PC-3 (cell line): ENCODE measurements around the gene RNU1-2. TPM values are rescaled to one million over a fixed set of nuclear protein-coding genes. Genes with fewer than 3 reads are reported as not detected.

Experiments used
- ATAC-seq: fragments of 200-7000 bp; cut with Tn5 transposase; 2 replicates; pipeline ENCODE4 v1.9.1; 2020; ENCODE audit warnings: mild to moderate bottlenecking, moderate library complexity
- BruUV-seq: library from RNA; stranded (reverse); fragments of 400-500 nt; replicated peaks from 2 replicates; lab custom pipeline; 2021; lab: Mats Ljungman, UMichigan
- CTCF ChIA-PET: fragments of 300-600 bp; sonication (Branson Sonifier 250); formaldehyde crosslinking; loops from one replicate; lab custom pipeline; 2022; ENCODE audit warnings: antibody characterized with exemption; lab: Charles Lee
- POLR2A ChIA-PET: fragments of 300-600 bp; sonication (Branson Sonifier 250); formaldehyde crosslinking; loops from one replicate; lab custom pipeline; 2022; ENCODE audit warnings: antibody characterized with exemption; ENCODE audit not compliant: unreplicated experiment; lab: Charles Lee
- DNase-seq: peaks from one replicate; pipeline ENCODE4 v3.0.0-alpha.2; 2015
- H2AFZ ChIP-seq: fragments of 300-600 bp; sonication (generic); 2 replicates; pipeline ENCODE4 v1.6.0; 2016; ENCODE audit warnings: antibody characterized with exemption, low read length
- H3F3A ChIP-seq: fragments of 300-600 bp; sonication (generic); one replicate; pipeline ENCODE4 v1.6.0; 2017; ENCODE audit warnings: antibody characterized with exemption, low read length, control low read depth, mild to moderate bottlenecking; ENCODE audit not compliant: unreplicated experiment
- H3K27ac ChIP-seq: fragments of 300-600 bp; sonication (generic); 2 replicates; pipeline ENCODE4 v1.5.1; 2016; ENCODE audit warnings: mild to moderate bottlenecking, low read length
- H3K27me3 ChIP-seq: fragments of 300-600 bp; sonication (generic); 2 replicates; pipeline ENCODE4 v1.6.1; 2016; ENCODE audit warnings: low read length, mixed read lengths
- H3K36me3 ChIP-seq: fragments of 300-600 bp; sonication (generic); 2 replicates; pipeline ENCODE4 v1.6.1; 2016; ENCODE audit warnings: low read depth, mixed run types, low read length, mixed read lengths
- H3K4me1 ChIP-seq: fragments of 300-600 bp; sonication (generic); 2 replicates; pipeline ENCODE4 v1.5.1; 2016; ENCODE audit warnings: low read length; ENCODE audit not compliant: insufficient read depth
- H3K4me2 ChIP-seq: fragments of 300-600 bp; sonication (generic); 2 replicates; pipeline ENCODE4 v1.6.0; 2016; ENCODE audit warnings: low read length
- H3K4me3 ChIP-seq: fragments of 300-600 bp; sonication (generic); 2 replicates; pipeline ENCODE4 v1.5.1; 2016; ENCODE audit warnings: mild to moderate bottlenecking, low read length, mixed read lengths
- H3K79me2 ChIP-seq: fragments of 300-600 bp; sonication (generic); 2 replicates; pipeline ENCODE4 v1.6.1; 2017; ENCODE audit warnings: low read length, mixed read lengths
- H3K9ac ChIP-seq: fragments of 300-600 bp; sonication (generic); 2 replicates; pipeline ENCODE4 v1.6.0; 2016; ENCODE audit warnings: mild to moderate bottlenecking, low read length
- H3K9me2 ChIP-seq: fragments of 300-600 bp; sonication (generic); replicated peaks from 2 replicates; pipeline ENCODE4 v1.6.1; 2016; ENCODE audit warnings: mixed run types, low read length, mixed read lengths
- H3K9me3 ChIP-seq: fragments of 300-600 bp; sonication (generic); 2 replicates; pipeline ENCODE4 v1.6.1; 2016; ENCODE audit warnings: low read length, mixed read lengths
- H4K20me1 ChIP-seq: fragments of 300-600 bp; sonication (generic); 2 replicates; pipeline ENCODE4 v1.6.1; 2016; ENCODE audit warnings: low read length, mixed read lengths
- CTCF ChIP-seq: fragments of 300-600 bp; sonication (generic); conservative IDR thresholded peaks from 2 replicates; pipeline ENCODE4 v1.5.1; 2017; ENCODE audit warnings: antibody characterized with exemption, low read depth, mild to moderate bottlenecking, low read length
- EZH2 ChIP-seq: fragments of 300-600 bp; sonication (generic); IDR thresholded peaks from one replicate; pipeline ENCODE4 v1.6.1; 2017; ENCODE audit warnings: antibody characterized with exemption, mild to moderate bottlenecking, low read length; ENCODE audit not compliant: unreplicated experiment
- EZH2phosphoT487 ChIP-seq: fragments of 300-600 bp; sonication (generic); IDR thresholded peaks from 2 replicates; pipeline ENCODE4 v1.6.1; 2018; ENCODE audit warnings: mild to moderate bottlenecking, antibody characterized with exemption, low read length, borderline replicate concordance
- intact Hi-C: fragments of 100-400 bp; cut with micrococcal nuclease; formaldehyde crosslinking; loops from 2 replicates; pipeline ENCODE4 v1.9.0; 2023
- total RNA-seq: library from RNA; depleted of rRNA; stranded (reverse); fragments of >200 nt; gene quantifications from 2 replicates; pipeline ENCODE4 v1.2.3, GENCODE V29; 2014

The RNU1-2 gene
- total RNA-seq, 1 experiment from 2014 or later: under 0.01 TPM

GRCh38 chr1:16922885-16923431, 27.2 kb downstream of the RNU1-2 start:
- CTCF ChIA-PET: no interaction called here
- Histone ChIP-seq H3K9ac (no peak overlapping the region), H2AFZ (no peak overlapping the region), H3K4me2 (no peak overlapping the region), H3F3A (no peaks in the 10 kb centered on the region), H3K79me2 (no peaks in the 10 kb centered on the region), H3K27ac (no peak overlapping the region), H3K4me1 (no peaks in the 10 kb centered on the region), H3K9me2 (no peaks in the 10 kb centered on the region), H4K20me1 (no peaks in the 10 kb centered on the region), H3K27me3 (no peaks in the 10 kb centered on the region), H3K4me3 (no peak overlapping the region), H3K9me3 (no peaks in the 10 kb centered on the region), H3K36me3 (no peaks in the 10 kb centered on the region)
- ATAC-seq (no peak), DNase-seq (no peak)
- intact Hi-C loops: no loop called here
- no TSS peak for BruUV-seq
- POLR2A ChIA-PET: no interaction called here
- no peak for TF ChIP-seq CTCF
- no peak for TF ChIP-seq EZH2
- no peak for TF ChIP-seq EZH2phosphoT487

GRCh38 chr1:16924216-16924918, 28.6 kb downstream of the RNU1-2 start:
- H3K27ac ChIP-seq: no peak overlapping the region
- H3K27me3 ChIP-seq: no peaks in the 10 kb centered on the region
- H3K9ac ChIP-seq: no peak overlapping the region
- H3K79me2 ChIP-seq: no peaks in the 10 kb centered on the region
- CTCF ChIA-PET: no interaction called here
- TF ChIP-seq CTCF (no peak), EZH2 (no peak), EZH2phosphoT487 (no peak)
- no peaks in the 10 kb centered on the region for H3K36me3 ChIP-seq
- intact Hi-C loops: no loop called here
- ATAC-seq (no peak), DNase-seq (no peak)
- no peaks in the 10 kb centered on the region for H3K9me2 ChIP-seq
- BruUV-seq: no TSS peak
- H4K20me1 ChIP-seq: no peaks in the 10 kb centered on the region
- no peaks in the 10 kb centered on the region for H3F3A ChIP-seq
- no peak overlapping the region for H2AFZ ChIP-seq
- POLR2A ChIA-PET: no interaction called here
- no peaks in the 10 kb centered on the region for H3K4me1 ChIP-seq
- no peak overlapping the region for H3K4me2 ChIP-seq
- no peaks in the 10 kb centered on the region for H3K9me3 ChIP-seq
- H3K4me3 ChIP-seq: no peak overlapping the region

- no peak for TF ChIP-seq EZH2phosphoT487
- no peak for TF ChIP-seq EZH2
- TF ChIP-seq CTCF: no peak; the same call in 1 of the 2 replicates
- H3K4me3 ChIP-seq: no peak overlapping the region
Observed at GRCh38 chr1:16924919-16925477, 29.2 kb downstream of the RNU1-2 start.

More at GRCh38 chr1:16924919-16925477, 29.2 kb downstream of the RNU1-2 start:
- BruUV-seq: no TSS peak
- H3K4me1 ChIP-seq: no peaks in the 10 kb centered on the region
- ChIA-PET CTCF (no interaction called here), POLR2A (no interaction called here)
- no peaks in the 10 kb centered on the region for H3F3A ChIP-seq
- intact Hi-C loops: no loop called here
- no peaks in the 10 kb centered on the region for H3K9me2 ChIP-seq
- H3K79me2 ChIP-seq: no peaks in the 10 kb centered on the region
- H3K9ac ChIP-seq: no peak overlapping the region
- no peak overlapping the region for H2AFZ ChIP-seq
- H3K36me3 ChIP-seq: no peaks in the 10 kb centered on the region
- H3K4me2 ChIP-seq: no peak overlapping the region
- no peaks in the 10 kb centered on the region for H3K27me3 ChIP-seq
- H4K20me1 ChIP-seq: no peaks in the 10 kb centered on the region
- H3K27ac ChIP-seq: no peak overlapping the region
- no peaks in the 10 kb centered on the region for H3K9me3 ChIP-seq
- ATAC-seq (no peak), DNase-seq (no peak)
